Measurements from ENCODE around the gene PLCD3.

The PLCD3 gene

GRCh38 chr17:45067637-45068036 is 64.7 kb downstream of the PLCD3 start:
- no peak for DNase-seq

- DNase-seq: no peak
These were observed 69.1 kb downstream of the PLCD3 start for GRCh38 chr17:45063198-45063597.

GRCh38 chr17:45061606-45062205 is 70.6 kb downstream of the PLCD3 start:
- DNase-seq: no peak

- DNase-seq: peak; percentile 98 to 99
These were observed 71.3 kb downstream of the PLCD3 start, which contains the start of gene NMT1 for GRCh38 chr17:45060797-45061605. Gene NMT1, plus strand, starts transcription at chr17:45061317. Its CDS starts 13 bp downstream, at chr17:45061330.

GRCh38 chr17:45060382-45060796 is 71.9 kb downstream of the PLCD3 start:
- no peak for DNase-seq
